Astrocyte (in vitro differentiated cells and primary cell): ENCODE data around the gene DUS2. TPM values are rescaled to one million over a fixed set of nuclear protein-coding genes. Genes with fewer than 3 reads are reported as not detected.

Experiments
- DNase-seq: peaks from one replicate; pipeline ENCODE4 v3.0.0-alpha.2; 2010; ENCODE audit warnings: low read depth
- FAIRE-seq: peaks from 2 replicates; lab custom pipeline; 2011; peaks lifted over from hg19 to GRCh38; lab: Jason Lieb, UNC
- H2AFZ ChIP-seq: 2 replicates; pipeline ENCODE4 v1.6.0; 2012; ENCODE audit warnings: low read depth, low read length, inconsistent platforms
- H3K27ac ChIP-seq: 2 replicates; pipeline ENCODE4 v1.5.1; 2011; ENCODE audit warnings: low read depth, low read length, inconsistent platforms
- H3K27me3 ChIP-seq: 2 replicates; pipeline ENCODE4 v1.6.0; 2011; ENCODE audit warnings: low read length, inconsistent platforms; ENCODE audit not compliant: insufficient read depth
- H3K36me3 ChIP-seq: 2 replicates; pipeline ENCODE4 v1.5.1; 2011; ENCODE audit warnings: low read length, inconsistent platforms; ENCODE audit not compliant: insufficient read depth
- H3K4me1 ChIP-seq: 2 replicates; pipeline ENCODE4 v1.5.1; 2011; ENCODE audit warnings: low read length, inconsistent platforms; ENCODE audit not compliant: insufficient read depth
- H3K4me2 ChIP-seq: 2 replicates; pipeline ENCODE4 v1.6.0; 2012; ENCODE audit warnings: low read length, inconsistent platforms
- H3K4me3 ChIP-seq: 2 replicates; pipeline ENCODE4 v1.5.1; 2011; ENCODE audit warnings: low read depth, mild to moderate bottlenecking, low read length, inconsistent platforms; ENCODE audit not compliant: insufficient read depth
- H3K79me2 ChIP-seq: 2 replicates; pipeline ENCODE4 v1.6.0; 2012; ENCODE audit warnings: mild to moderate bottlenecking, low read length, inconsistent platforms; ENCODE audit not compliant: insufficient read depth
- H3K9ac ChIP-seq: 2 replicates; pipeline ENCODE4 v1.6.0; 2012; ENCODE audit warnings: mild to moderate bottlenecking, low read length, inconsistent platforms
- H3K9me3 ChIP-seq: 2 replicates; pipeline ENCODE4 v1.5.1; 2012; ENCODE audit warnings: low read depth, mild to moderate bottlenecking, low read length, inconsistent platforms; ENCODE audit not compliant: insufficient read depth
- H4K20me1 ChIP-seq: 2 replicates; pipeline ENCODE4 v1.6.0; 2012; ENCODE audit warnings: low read length, inconsistent platforms; ENCODE audit not compliant: insufficient read depth
- H3K27ac Mint-ChIP-seq: one replicate; pipeline ENCODE4 v1.8.0; 2021; ENCODE audit warnings: mild to moderate bottlenecking, mixed read lengths; ENCODE audit not compliant: unreplicated experiment
- H3K27me3 Mint-ChIP-seq: one replicate; pipeline ENCODE4 v1.8.0; 2021; ENCODE audit warnings: low read depth, mixed read lengths; ENCODE audit not compliant: unreplicated experiment
- H3K36me3 Mint-ChIP-seq: one replicate; pipeline ENCODE4 v1.8.0; 2021; ENCODE audit warnings: low read depth, mixed read lengths; ENCODE audit not compliant: unreplicated experiment
- H3K4me1 Mint-ChIP-seq: one replicate; pipeline ENCODE4 v1.8.0; 2021; ENCODE audit warnings: low read depth, mixed read lengths; ENCODE audit not compliant: unreplicated experiment
- H3K4me3 Mint-ChIP-seq: one replicate; pipeline ENCODE4 v1.8.0; 2021; ENCODE audit warnings: mild to moderate bottlenecking, moderate library complexity, mixed read lengths; ENCODE audit not compliant: unreplicated experiment
- H3K9me3 Mint-ChIP-seq: one replicate; pipeline ENCODE4 v1.8.0; 2021; ENCODE audit warnings: mild to moderate bottlenecking, mixed read lengths; ENCODE audit not compliant: unreplicated experiment
- EZH2 ChIP-seq: IDR thresholded peaks from 2 replicates; pipeline ENCODE4 v1.6.1; 2012; ENCODE audit warnings: mild to moderate bottlenecking, low read length, inconsistent platforms; ENCODE audit not compliant: insufficient read depth
- total RNA-seq: library from RNA; stranded (reverse); gene quantifications from 2 replicates; pipeline ENCODE4 v1.2.1, GENCODE V29; 2021
- TF ChIP-seq, protein P1 (sequence below): IDR thresholded peaks from 2 replicates; pipeline ENCODE4 v1.5.1; 2011; ENCODE audit warnings: low read depth, mild to moderate bottlenecking, inconsistent platforms, low read length, moderate library complexity; ENCODE audit not compliant: insufficient read depth

Gene DUS2
- total RNA-seq, 1 donor from 2014 or later, result 14.9 TPM

DNA sequence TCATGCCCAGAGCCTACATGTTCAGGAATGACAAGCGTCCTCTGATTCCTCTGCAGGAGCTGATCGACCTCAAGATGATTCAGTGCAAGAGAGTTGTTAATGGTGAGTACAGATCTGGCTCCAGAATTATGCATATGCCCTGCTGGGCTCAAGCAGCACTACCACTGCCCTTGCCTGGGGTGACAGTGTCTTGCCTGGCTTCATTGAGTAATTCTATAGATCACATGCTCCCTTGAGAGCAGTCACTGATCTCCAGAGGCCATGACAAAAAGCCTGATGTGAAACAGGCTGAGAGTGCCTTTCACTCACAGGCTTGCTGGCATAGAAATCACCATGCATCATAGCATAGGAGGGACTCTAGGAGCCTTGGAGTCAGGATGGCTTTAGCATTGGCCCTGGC is 26.4 kb downstream of the DUS2 start:
- TF ChIP-seq EZH2, result no peak
- TF ChIP-seq, protein P1, sequence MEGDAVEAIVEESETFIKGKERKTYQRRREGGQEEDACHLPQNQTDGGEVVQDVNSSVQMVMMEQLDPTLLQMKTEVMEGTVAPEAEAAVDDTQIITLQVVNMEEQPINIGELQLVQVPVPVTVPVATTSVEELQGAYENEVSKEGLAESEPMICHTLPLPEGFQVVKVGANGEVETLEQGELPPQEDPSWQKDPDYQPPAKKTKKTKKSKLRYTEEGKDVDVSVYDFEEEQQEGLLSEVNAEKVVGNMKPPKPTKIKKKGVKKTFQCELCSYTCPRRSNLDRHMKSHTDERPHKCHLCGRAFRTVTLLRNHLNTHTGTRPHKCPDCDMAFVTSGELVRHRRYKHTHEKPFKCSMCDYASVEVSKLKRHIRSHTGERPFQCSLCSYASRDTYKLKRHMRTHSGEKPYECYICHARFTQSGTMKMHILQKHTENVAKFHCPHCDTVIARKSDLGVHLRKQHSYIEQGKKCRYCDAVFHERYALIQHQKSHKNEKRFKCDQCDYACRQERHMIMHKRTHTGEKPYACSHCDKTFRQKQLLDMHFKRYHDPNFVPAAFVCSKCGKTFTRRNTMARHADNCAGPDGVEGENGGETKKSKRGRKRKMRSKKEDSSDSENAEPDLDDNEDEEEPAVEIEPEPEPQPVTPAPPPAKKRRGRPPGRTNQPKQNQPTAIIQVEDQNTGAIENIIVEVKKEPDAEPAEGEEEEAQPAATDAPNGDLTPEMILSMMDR, result no peak
- H3K9me3 Mint-ChIP-seq, result no peaks in the 10 kb centered on the region
- Histone ChIP-seq H3K9me3 (no peaks in the 10 kb centered on the region), H3K4me3 (no peak overlapping the region), H3K79me2 (no peaks in the 10 kb centered on the region), H2AFZ (no peak overlapping the region), H3K36me3 (peaks cover 16% of the 10 kb centered on the region), H3K9ac (no peak overlapping the region), H3K4me1 (no peaks in the 10 kb centered on the region), H4K20me1 (no peaks in the 10 kb centered on the region), H3K4me2 (no peak overlapping the region), H3K27me3 (no peaks in the 10 kb centered on the region), H3K27ac (no peak overlapping the region)
- H3K36me3 Mint-ChIP-seq, result peaks cover 26% of the 10 kb centered on the region
- H3K27me3 Mint-ChIP-seq, result no peaks in the 10 kb centered on the region
- no peaks in the 10 kb centered on the region for H3K4me1 Mint-ChIP-seq
- FAIRE-seq, result no peak
- H3K27ac Mint-ChIP-seq, result no peak overlapping the region
- H3K4me3 Mint-ChIP-seq, result no peak overlapping the region
- DNase-seq, result no peak

DNA sequence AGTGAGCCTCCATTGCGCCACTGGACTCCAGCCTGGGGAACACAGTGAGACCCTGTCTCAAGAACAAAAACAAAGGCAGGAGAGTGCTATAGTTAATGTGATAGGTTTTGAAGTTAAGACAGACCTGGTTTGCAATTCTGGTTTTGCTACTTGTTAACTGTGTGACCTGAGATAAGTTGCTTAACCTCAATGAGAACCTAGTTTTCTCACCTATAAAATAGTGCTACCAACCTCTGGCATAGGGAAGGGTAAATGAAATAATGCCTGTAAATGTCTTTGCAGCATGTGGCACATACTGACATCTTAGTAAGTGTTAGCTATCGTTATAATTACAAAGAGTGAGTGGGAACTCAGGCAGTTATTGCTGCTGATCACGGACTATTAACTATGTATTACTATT is 32.3 kb downstream of the DUS2 start:
- Histone ChIP-seq H3K27ac (no peak overlapping the region), H3K27me3 (no peaks in the 10 kb centered on the region), H3K4me2 (no peak overlapping the region), H3K79me2 (no peaks in the 10 kb centered on the region), H3K4me3 (no peak overlapping the region), H4K20me1 (no peaks in the 10 kb centered on the region), H3K9ac (no peak overlapping the region), H2AFZ (no peak overlapping the region), H3K36me3 (peaks cover 16% of the 10 kb centered on the region), H3K4me1 (no peaks in the 10 kb centered on the region), H3K9me3 (no peaks in the 10 kb centered on the region)
- no peaks in the 10 kb centered on the region for H3K9me3 Mint-ChIP-seq
- H3K27me3 Mint-ChIP-seq, result no peaks in the 10 kb centered on the region
- H3K27ac Mint-ChIP-seq, result no peak overlapping the region
- DNase-seq, result no peak
- no peak for FAIRE-seq
- no peaks in the 10 kb centered on the region for H3K4me1 Mint-ChIP-seq
- no peak overlapping the region for H3K4me3 Mint-ChIP-seq
- TF ChIP-seq EZH2, result no peak
- TF ChIP-seq, protein P1, result no peak
- peaks cover 17% of the 10 kb centered on the region for H3K36me3 Mint-ChIP-seq

GRCh38 chr16:68059804-68060203 is 36.7 kb downstream of the DUS2 start:
- H3K27me3 Mint-ChIP-seq, result no peaks in the 10 kb centered on the region
- Histone ChIP-seq H3K4me2 (no peak overlapping the region), H2AFZ (no peak overlapping the region), H3K9ac (no peak overlapping the region), H3K27me3 (no peaks in the 10 kb centered on the region), H3K36me3 (peaks cover 8% of the 10 kb centered on the region), H3K79me2 (no peaks in the 10 kb centered on the region), H3K9me3 (no peaks in the 10 kb centered on the region), H3K4me3 (no peak overlapping the region), H3K27ac (no peak overlapping the region), H3K4me1 (peaks cover 10% of the 10 kb centered on the region), H4K20me1 (peaks cover 4% of the 10 kb centered on the region)
- TF ChIP-seq EZH2, result no peak
- TF ChIP-seq, protein P1, result no peak
- DNase-seq (no peak), FAIRE-seq (no peak)
- H3K9me3 Mint-ChIP-seq, result no peaks in the 10 kb centered on the region
- H3K4me3 Mint-ChIP-seq, result no peak overlapping the region
- H3K36me3 Mint-ChIP-seq, result peaks cover 21% of the 10 kb centered on the region
- H3K4me1 Mint-ChIP-seq, result peaks cover 4% of the 10 kb centered on the region
- H3K27ac Mint-ChIP-seq, result no peak overlapping the region
